ENCODE measurements around the gene MYO1D. TPM values are rescaled to one million over a fixed set of nuclear protein-coding genes. Genes with fewer than 3 reads are reported as not detected.

The MYO1D gene
- total RNA-seq, 3 donors from 2014 or later: 166 to 495 (median 256) TPM

- ATAC-seq (peak; percentile 74), DNase-seq (no peak)
- Histone ChIP-seq H3K4me1 (ENCODE audit: low read depth) (no peaks in the 10 kb centered on the region), H3K9me3 (no peaks in the 10 kb centered on the region), H3K36me3 (ENCODE audit: low read depth) (no peaks in the 10 kb centered on the region), H3K4me3 (no peak overlapping the region)
- TF ChIP-seq, protein P1, sequence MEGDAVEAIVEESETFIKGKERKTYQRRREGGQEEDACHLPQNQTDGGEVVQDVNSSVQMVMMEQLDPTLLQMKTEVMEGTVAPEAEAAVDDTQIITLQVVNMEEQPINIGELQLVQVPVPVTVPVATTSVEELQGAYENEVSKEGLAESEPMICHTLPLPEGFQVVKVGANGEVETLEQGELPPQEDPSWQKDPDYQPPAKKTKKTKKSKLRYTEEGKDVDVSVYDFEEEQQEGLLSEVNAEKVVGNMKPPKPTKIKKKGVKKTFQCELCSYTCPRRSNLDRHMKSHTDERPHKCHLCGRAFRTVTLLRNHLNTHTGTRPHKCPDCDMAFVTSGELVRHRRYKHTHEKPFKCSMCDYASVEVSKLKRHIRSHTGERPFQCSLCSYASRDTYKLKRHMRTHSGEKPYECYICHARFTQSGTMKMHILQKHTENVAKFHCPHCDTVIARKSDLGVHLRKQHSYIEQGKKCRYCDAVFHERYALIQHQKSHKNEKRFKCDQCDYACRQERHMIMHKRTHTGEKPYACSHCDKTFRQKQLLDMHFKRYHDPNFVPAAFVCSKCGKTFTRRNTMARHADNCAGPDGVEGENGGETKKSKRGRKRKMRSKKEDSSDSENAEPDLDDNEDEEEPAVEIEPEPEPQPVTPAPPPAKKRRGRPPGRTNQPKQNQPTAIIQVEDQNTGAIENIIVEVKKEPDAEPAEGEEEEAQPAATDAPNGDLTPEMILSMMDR (IDR thresholded peaks at IDR 0.05): no peak
- intact Hi-C loops (cut with DNase I, micrococcal nuclease): no loop called here
Observed at GRCh38 chr17:32569171-32570080, 307.5 kb downstream of the MYO1D start.

DNA sequence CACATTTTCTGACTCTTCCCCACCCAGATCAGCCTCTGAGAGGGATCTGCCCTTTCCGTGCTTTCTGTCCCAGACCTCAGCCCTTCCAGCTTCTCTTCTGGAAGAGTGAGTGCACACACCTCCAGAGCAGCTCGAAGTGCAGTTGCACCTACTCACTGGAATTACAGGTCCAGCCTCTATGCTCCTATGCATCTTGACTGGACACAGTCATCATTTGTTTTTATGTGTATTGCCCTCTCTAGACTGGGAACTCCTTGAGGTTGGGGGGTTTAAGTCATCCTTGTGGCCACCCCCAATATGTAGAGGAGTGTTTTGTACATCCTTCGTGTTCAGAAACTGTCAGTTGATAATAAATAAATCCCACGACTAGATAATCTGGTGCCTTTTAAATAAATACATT, 308.2 kb downstream of the MYO1D start:
- intact Hi-C loops (cut with DNase I, micrococcal nuclease): no loop called here
- Histone ChIP-seq H3K4me3 (no peak overlapping the region), H3K4me1 (ENCODE audit: low read depth) (no peaks in the 10 kb centered on the region), H3K9me3 (no peaks in the 10 kb centered on the region), H3K36me3 (ENCODE audit: low read depth) (no peaks in the 10 kb centered on the region)
- ATAC-seq (peak; percentile 42), DNase-seq (no peak)
- TF ChIP-seq, protein P1 (IDR thresholded peaks at IDR 0.05): no peak

GRCh38 chr17:32567511-32567910, 309.4 kb downstream of the MYO1D start:
- TF ChIP-seq, protein P1 (IDR thresholded peaks at IDR 0.05): no peak
- DNase-seq: no peak
- intact Hi-C loops (cut with DNase I, micrococcal nuclease): no loop called here
- no peaks in the 10 kb centered on the region for H3K36me3 ChIP-seq (ENCODE audit: low read depth)
- ATAC-seq: no peak
- no peaks in the 10 kb centered on the region for H3K4me1 ChIP-seq (ENCODE audit: low read depth)
- H3K9me3 ChIP-seq: no peaks in the 10 kb centered on the region
- H3K4me3 ChIP-seq: no peak overlapping the region

DNA sequence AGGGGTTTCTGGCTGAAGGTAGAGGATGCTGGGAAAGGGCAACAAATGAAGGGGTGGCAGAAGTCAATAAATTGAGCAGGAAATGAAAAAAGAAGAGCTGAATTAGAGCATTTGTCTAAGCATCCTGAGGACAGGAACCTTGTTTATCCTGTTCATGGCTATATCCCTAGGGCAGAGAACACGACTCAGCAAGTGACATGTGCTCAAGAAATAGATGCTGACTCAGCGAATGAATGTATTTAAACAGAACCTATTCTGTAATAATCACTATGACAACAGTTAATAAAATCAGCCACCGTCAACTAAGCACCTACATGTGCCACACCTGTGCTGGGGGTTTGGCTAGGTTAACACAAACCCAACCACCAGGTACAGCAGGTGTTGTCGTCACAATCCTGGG, 309.8 kb downstream of the MYO1D start:
- TF ChIP-seq, protein P1 (IDR thresholded peaks at IDR 0.05): no peak
- Histone ChIP-seq H3K9me3 (no peaks in the 10 kb centered on the region), H3K36me3 (ENCODE audit: low read depth) (no peaks in the 10 kb centered on the region), H3K4me3 (no peak overlapping the region), H3K4me1 (ENCODE audit: low read depth) (no peaks in the 10 kb centered on the region)
- ATAC-seq (no peak), DNase-seq (no peak)
- intact Hi-C loops (cut with DNase I, micrococcal nuclease): no loop called here

- H3K9me3 ChIP-seq: no peaks in the 10 kb centered on the region
- no peak for ATAC-seq
- DNase-seq: no peak
- no peaks in the 10 kb centered on the region for H3K36me3 ChIP-seq (ENCODE audit: low read depth)
- H3K4me3 ChIP-seq: no peak overlapping the region
- intact Hi-C loops (cut with DNase I, micrococcal nuclease): no loop called here
- TF ChIP-seq, protein P1 (IDR thresholded peaks at IDR 0.05): no peak
- H3K4me1 ChIP-seq (ENCODE audit: low read depth): no peaks in the 10 kb centered on the region
Observed at GRCh38 chr17:32566303-32566702, 310.6 kb downstream of the MYO1D start.
